Left ventricle myocardium inferior (tissue), 1 donor: ENCODE data around the gene OR51A2. TPM values are rescaled to one million over a fixed set of nuclear protein-coding genes. Genes with fewer than 3 reads are reported as not detected.

ENCODE experiments used
- DNase-seq: peaks from one replicate; pipeline ENCODE4 v3.0.0-alpha.2; 2020
- H3K27ac ChIP-seq: fragments of 200-600 bp; replicated peaks from 2 replicates; pipeline ENCODE4 v1.8.0; 2021
- H3K27me3 ChIP-seq: fragments of 200-600 bp; 2 replicates; pipeline ENCODE4 v1.8.0; 2021; ENCODE audit warnings: low read depth
- H3K36me3 ChIP-seq: fragments of 200-600 bp; 2 replicates; pipeline ENCODE4 v1.8.0; 2021
- H3K4me1 ChIP-seq: fragments of 200-600 bp; 2 replicates; pipeline ENCODE4 v1.8.0; 2021
- H3K4me3 ChIP-seq: fragments of 200-600 bp; 2 replicates; pipeline ENCODE4 v1.8.0; 2021; ENCODE audit warnings: mild to moderate bottlenecking, moderate library complexity
- H3K9me3 ChIP-seq: fragments of 200-600 bp; replicated peaks from 2 replicates; pipeline ENCODE4 v1.8.0; 2021
- CTCF ChIP-seq: fragments of 200-600 bp; IDR thresholded peaks from 2 replicates; pipeline ENCODE4 v1.8.0; 2021; ENCODE audit warnings: antibody characterized with exemption, mild to moderate bottlenecking, borderline replicate concordance
- intact Hi-C: fragments of 100-400 bp; cut with micrococcal nuclease; formaldehyde crosslinking; loops from one replicate; pipeline ENCODE4 v1.11.0; 2022
- total RNA-seq: library from RNA; stranded (reverse); fragmentation: NEBNext Ultra II Directional; extraction: Animal tissue kit (Norgen Biotek cat#: 25700); gene quantifications from one replicate; pipeline ENCODE4 v1.2.1, GENCODE V29; 2021
- donor health status: DM: no; HTN: yes; CAD: no; lungs with severe emphysema.

The OR51A2 gene
- total RNA-seq, 1 donor from 2014 or later = not detected

GRCh38 chr11:4947505-4947904 is 8.0 kb downstream of the OR51A2 start, which contains the start of gene OR51A4:
OR51A4 (minus strand) TSS chr11:4947605; CDS start chr11:4947100, 505 bp downstream.
- DNase-seq = no peak
- TF ChIP-seq CTCF = no peak
- Histone ChIP-seq H3K9me3 (no peaks in the 10 kb centered on the region), H3K27ac (no peak within 1 kb of the TSS), H3K4me3 (no peak within 1 kb of the TSS), H3K36me3 (no peaks in the 10 kb centered on the region), H3K4me1 (no peaks in the 10 kb centered on the region), H3K27me3 (no peaks in the 10 kb centered on the region)
- intact Hi-C loops = no loop called here

GRCh38 chr11:4936745-4937144 is 18.8 kb downstream of the OR51A2 start:
- intact Hi-C loops = no loop called here
- no peaks in the 10 kb centered on the region for H3K9me3 ChIP-seq
- no peak for TF ChIP-seq CTCF
- H3K36me3 ChIP-seq = no peaks in the 10 kb centered on the region
- no peak overlapping the region for H3K27ac ChIP-seq
- no peaks in the 10 kb centered on the region for H3K4me1 ChIP-seq
- H3K4me3 ChIP-seq = no peak overlapping the region
- H3K27me3 ChIP-seq = no peaks in the 10 kb centered on the region
- no peak for DNase-seq

- H3K27ac ChIP-seq = no peak overlapping the region
- H3K9me3 ChIP-seq = no peaks in the 10 kb centered on the region
- intact Hi-C loops = no loop called here
- TF ChIP-seq CTCF = no peak
- H3K4me3 ChIP-seq = no peak overlapping the region
- DNase-seq = no peak
- no peaks in the 10 kb centered on the region for H3K4me1 ChIP-seq
- no peaks in the 10 kb centered on the region for H3K27me3 ChIP-seq
- no peaks in the 10 kb centered on the region for H3K36me3 ChIP-seq
These were observed 22.8 kb downstream of the OR51A2 start for GRCh38 chr11:4932751-4933150.

GRCh38 chr11:4926608-4927007 is 28.9 kb downstream of the OR51A2 start:
- Histone ChIP-seq H3K27ac (no peak overlapping the region), H3K4me1 (no peaks in the 10 kb centered on the region), H3K9me3 (no peaks in the 10 kb centered on the region), H3K36me3 (no peaks in the 10 kb centered on the region), H3K27me3 (no peaks in the 10 kb centered on the region), H3K4me3 (no peak overlapping the region)
- TF ChIP-seq CTCF = no peak
- intact Hi-C loops = no loop called here
- DNase-seq = no peak

GRCh38 chr11:4924239-4924638 is 31.3 kb downstream of the OR51A2 start, which contains the start of gene OR51G1:
OR51G1 (minus strand) TSS chr11:4924339; CDS start chr11:4924339, 0 bp downstream.
- TF ChIP-seq CTCF = no peak
- intact Hi-C loops = no loop called here

GRCh38 chr11:4922304-4922703 is 33.2 kb downstream of the OR51A2 start:
- no peaks in the 10 kb centered on the region for H3K27me3 ChIP-seq
- no peaks in the 10 kb centered on the region for H3K36me3 ChIP-seq
- TF ChIP-seq CTCF = no peak
- H3K4me3 ChIP-seq = no peak overlapping the region
- H3K27ac ChIP-seq = no peak overlapping the region
- H3K9me3 ChIP-seq = no peaks in the 10 kb centered on the region
- DNase-seq = no peak
- intact Hi-C loops = no loop called here
- H3K4me1 ChIP-seq = no peaks in the 10 kb centered on the region

More at GRCh38 chr11:4924239-4924638, 31.3 kb downstream of the OR51A2 start, which contains the start of gene OR51G1:
- H3K4me3 ChIP-seq = no peak within 1 kb of the TSS
- H3K4me1 ChIP-seq = no peaks in the 10 kb centered on the region
- DNase-seq = no peak
- no peaks in the 10 kb centered on the region for H3K36me3 ChIP-seq
- H3K27ac ChIP-seq = no peak within 1 kb of the TSS
- H3K9me3 ChIP-seq = no peaks in the 10 kb centered on the region
- H3K27me3 ChIP-seq = no peaks in the 10 kb centered on the region
